Measurements from ENCODE around the gene CACNA2D3.

DNA sequence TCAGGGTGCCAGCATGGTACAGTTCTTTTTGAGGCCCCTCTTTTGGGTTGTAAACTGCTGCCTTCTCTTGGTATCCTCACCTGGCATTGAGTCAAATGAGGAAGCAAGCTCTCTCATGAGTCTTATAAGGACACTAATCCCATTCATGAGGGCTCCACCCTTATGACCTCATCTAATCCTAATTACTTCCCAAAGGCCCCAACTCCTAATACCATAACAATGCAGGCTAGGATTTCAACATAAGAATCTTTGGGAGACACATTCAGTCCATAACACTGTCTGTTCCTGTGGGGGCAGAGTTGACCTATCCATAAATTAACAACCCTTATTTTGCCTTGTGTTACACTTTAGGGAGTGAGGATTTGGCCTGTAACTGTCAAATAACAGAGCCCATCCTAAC is 527.2 kb downstream of the CACNA2D3 start:
- TF ChIP-seq, protein P1, sequence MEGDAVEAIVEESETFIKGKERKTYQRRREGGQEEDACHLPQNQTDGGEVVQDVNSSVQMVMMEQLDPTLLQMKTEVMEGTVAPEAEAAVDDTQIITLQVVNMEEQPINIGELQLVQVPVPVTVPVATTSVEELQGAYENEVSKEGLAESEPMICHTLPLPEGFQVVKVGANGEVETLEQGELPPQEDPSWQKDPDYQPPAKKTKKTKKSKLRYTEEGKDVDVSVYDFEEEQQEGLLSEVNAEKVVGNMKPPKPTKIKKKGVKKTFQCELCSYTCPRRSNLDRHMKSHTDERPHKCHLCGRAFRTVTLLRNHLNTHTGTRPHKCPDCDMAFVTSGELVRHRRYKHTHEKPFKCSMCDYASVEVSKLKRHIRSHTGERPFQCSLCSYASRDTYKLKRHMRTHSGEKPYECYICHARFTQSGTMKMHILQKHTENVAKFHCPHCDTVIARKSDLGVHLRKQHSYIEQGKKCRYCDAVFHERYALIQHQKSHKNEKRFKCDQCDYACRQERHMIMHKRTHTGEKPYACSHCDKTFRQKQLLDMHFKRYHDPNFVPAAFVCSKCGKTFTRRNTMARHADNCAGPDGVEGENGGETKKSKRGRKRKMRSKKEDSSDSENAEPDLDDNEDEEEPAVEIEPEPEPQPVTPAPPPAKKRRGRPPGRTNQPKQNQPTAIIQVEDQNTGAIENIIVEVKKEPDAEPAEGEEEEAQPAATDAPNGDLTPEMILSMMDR (IDR thresholded peaks at IDR 0.05) = no peak
- no peak for TF ChIP-seq SREBF2 (IDR thresholded peaks at IDR 0.05)
- no peak for TF ChIP-seq SMC3 (IDR thresholded peaks at IDR 0.05)
- TF ChIP-seq ESRRA (IDR thresholded peaks at IDR 0.05; ENCODE audit: borderline replicate concordance, low read length) = no peak
- TF ChIP-seq, protein P2, sequence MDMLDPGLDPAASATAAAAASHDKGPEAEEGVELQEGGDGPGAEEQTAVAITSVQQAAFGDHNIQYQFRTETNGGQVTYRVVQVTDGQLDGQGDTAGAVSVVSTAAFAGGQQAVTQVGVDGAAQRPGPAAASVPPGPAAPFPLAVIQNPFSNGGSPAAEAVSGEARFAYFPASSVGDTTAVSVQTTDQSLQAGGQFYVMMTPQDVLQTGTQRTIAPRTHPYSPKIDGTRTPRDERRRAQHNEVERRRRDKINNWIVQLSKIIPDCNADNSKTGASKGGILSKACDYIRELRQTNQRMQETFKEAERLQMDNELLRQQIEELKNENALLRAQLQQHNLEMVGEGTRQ (IDR thresholded peaks at IDR 0.05) = no peak
- TF ChIP-seq EP300 (IDR thresholded peaks at IDR 0.05) = no peak
- TF ChIP-seq, protein P3, sequence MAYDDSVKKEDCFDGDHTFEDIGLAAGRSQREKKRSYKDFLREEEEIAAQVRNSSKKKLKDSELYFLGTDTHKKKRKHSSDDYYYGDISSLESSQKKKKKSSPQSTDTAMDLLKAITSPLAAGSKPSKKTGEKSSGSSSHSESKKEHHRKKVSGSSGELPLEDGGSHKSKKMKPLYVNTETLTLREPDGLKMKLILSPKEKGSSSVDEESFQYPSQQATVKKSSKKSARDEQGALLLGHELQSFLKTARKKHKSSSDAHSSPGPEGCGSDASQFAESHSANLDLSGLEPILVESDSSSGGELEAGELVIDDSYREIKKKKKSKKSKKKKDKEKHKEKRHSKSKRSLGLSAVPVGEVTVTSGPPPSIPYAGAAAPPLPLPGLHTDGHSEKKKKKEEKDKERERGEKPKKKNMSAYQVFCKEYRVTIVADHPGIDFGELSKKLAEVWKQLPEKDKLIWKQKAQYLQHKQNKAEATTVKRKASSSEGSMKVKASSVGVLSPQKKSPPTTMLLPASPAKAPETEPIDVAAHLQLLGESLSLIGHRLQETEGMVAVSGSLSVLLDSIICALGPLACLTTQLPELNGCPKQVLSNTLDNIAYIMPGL (CRISPR knock-in tag; IDR thresholded peaks at IDR 0.05; ENCODE audit: borderline replicate concordance) = no peak
- TF ChIP-seq RNF2 (IDR thresholded peaks at IDR 0.05; ENCODE audit: borderline replicate concordance, low read depth) = no peak
- no peak for TF ChIP-seq RAD21 (conservative IDR thresholded peaks at IDR 0.05 in 1 of 2, IDR thresholded peaks at IDR 0.05 in 1 of 2)
- TF ChIP-seq HOXA7 (CRISPR knock-in tag; IDR thresholded peaks at IDR 0.05) = no peak

All from A549 (cell line).